ENCODE measurements around the gene URI1.

DNA sequence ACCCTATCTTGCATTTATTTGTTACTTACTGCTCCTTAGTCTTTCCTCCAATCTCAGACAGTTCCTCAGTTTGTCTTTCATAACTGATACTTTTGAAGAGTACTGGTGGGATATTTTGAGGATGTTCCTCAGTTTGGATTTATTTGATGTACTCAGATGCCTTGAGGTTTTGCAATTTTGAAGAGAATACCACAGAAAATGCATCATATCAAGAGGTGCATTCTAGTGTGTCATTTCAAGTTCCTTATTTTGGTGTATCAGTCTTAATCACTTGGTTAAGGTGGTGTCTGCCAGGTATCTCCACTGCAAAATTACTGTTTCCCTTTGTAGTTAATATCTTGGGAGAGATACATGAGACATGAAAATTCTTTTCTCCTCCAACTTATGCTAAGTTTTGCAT, 75.1 kb downstream of the URI1 start:
- TF ChIP-seq, protein P1, sequence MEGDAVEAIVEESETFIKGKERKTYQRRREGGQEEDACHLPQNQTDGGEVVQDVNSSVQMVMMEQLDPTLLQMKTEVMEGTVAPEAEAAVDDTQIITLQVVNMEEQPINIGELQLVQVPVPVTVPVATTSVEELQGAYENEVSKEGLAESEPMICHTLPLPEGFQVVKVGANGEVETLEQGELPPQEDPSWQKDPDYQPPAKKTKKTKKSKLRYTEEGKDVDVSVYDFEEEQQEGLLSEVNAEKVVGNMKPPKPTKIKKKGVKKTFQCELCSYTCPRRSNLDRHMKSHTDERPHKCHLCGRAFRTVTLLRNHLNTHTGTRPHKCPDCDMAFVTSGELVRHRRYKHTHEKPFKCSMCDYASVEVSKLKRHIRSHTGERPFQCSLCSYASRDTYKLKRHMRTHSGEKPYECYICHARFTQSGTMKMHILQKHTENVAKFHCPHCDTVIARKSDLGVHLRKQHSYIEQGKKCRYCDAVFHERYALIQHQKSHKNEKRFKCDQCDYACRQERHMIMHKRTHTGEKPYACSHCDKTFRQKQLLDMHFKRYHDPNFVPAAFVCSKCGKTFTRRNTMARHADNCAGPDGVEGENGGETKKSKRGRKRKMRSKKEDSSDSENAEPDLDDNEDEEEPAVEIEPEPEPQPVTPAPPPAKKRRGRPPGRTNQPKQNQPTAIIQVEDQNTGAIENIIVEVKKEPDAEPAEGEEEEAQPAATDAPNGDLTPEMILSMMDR (conservative IDR thresholded peaks at IDR 0.05), result no peak
- TF ChIP-seq EZH2 (IDR thresholded peaks at IDR 0.05; ENCODE audit: low read depth), result no peak

Data from PC-9 (cell line).